Suppressor macrophage (primary cell): Measurements from ENCODE around the gene COL23A1.

Experiments used
- DNase-seq, 4 experiments: peaks; one replicate each; pipeline ENCODE4 v3.0.0-alpha.2; 2020 to 2022

The COL23A1 gene

DNA sequence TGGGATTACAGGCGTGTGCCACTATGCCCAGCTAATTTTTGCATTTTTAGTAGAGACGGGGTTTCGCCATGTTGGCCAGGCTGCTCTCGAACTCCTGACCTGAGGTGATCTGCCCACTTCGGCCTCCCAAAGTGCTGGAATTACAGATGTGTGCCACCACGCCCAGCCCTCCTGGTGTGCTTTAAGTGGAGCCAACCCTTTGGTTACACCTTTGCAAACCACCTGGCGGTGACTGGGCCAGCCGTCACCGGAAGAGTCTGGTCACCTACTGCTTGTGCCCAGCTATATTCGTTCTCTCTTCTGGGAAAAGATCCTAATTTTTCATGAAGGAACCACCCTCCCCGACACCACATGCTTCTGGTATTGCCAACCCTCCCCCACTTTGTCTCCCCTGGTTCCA is 35.9 kb downstream of the COL23A1 start:
- DNase-seq = no peak

DNA sequence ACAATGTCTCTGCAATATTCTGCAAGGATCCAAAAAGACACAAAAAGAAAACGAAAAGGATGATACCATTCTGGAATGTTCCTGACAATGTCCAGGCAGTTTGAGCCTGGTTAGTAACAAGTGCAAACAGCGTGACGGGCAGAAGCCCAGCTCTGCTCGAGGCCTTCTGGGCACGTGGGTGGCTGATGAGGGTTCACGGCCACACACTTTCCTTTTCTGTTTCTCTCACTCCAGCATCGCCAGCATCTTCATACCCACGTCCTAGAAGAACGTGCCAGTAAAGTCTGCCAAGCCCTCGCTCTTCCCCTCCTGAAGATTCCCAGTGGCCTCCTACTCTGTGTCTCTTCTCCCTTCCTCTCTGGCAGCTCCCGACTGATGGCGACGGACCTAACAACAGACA is 36.7 kb downstream of the COL23A1 start:
- no peak for DNase-seq

DNA sequence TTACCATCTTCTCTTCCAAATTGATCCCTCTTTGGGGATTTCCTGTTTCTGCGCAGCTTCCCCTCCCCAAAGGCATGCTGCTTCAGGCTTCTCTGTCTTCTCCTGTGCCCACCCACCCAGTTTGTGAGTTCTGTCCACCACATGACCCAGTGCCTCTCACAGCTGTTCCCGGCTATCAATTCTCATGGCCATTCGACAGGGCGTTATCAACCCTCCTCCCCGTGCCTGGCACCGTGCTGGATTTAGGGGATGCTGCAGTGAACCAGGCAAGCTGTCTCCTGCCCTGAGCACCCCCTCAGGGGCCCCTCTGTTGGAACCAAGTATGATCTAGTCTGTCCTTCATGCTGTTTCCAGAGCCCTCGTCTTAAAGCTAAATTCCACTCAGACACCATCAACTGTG is 38.7 kb downstream of the COL23A1 start:
- DNase-seq = no peak

DNA sequence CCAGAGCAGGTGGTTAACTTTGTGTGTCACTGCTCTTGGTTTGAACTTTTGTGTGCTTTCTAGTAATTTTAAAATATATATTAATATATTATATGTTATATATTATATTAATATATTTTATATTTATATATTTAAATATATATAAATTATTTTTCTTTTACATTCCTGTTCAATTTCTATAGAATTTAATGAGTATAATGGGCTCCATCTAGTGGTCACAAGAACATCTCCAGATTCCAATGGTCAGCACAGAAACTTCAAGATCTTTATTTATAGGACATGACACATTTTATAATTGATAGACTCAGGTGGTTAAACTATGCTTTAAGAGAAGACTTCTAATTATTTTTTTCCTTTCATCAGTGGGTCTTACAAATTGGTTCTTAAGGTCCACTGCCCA is 39.1 kb downstream of the COL23A1 start:
- DNase-seq = peak in 2 of 4 experiments; percentile 68 to 83

DNA sequence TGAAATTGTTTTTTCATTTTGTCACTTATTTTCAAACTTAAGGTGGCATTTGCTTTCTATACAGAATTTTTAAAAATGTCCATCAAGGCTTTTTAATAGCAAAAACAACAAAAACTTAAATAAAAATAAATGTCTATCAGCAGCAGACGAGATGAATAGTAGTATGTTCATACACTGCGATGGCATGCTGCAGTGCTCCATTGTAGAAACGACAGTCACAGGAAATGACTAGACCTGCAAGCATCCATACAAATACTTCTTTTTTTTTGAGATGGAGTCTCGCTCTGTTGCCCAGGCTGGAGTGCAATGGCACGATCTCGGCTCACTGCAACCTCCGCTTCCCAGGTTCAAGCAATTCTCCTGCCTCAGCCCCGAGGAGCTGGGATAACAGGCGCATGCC is 41.4 kb downstream of the COL23A1 start:
- no peak for DNase-seq

DNA sequence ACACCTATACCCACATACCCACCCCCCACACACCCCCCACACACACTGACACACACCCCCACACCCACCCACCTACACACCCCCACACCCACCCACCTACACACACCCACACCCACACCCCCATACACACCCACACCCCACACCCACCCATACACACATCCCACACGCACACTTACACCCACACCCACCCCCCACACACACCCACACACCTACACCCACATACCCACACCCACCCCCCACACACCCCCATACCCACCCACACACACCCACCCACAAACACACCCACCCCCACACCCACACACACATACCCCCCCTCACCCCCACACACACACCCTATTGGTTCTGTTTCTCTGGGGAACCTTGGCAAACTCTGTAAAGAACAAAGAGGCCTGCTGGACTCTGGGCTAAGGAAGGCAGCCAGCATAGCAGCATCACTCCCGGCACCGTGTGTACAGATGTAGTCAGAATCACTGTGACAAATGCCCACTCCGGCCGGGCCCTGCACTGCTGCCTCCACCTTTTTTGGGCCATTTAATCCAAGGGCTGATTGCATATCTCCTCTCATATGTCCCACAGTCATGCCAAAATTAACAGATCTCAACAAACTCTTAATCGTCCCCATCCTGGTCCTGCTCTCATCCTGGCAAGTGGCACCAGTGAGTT is 42.3 kb downstream of the COL23A1 start:
- peak in 1 of 4 experiments; percentile 35 for DNase-seq

DNA sequence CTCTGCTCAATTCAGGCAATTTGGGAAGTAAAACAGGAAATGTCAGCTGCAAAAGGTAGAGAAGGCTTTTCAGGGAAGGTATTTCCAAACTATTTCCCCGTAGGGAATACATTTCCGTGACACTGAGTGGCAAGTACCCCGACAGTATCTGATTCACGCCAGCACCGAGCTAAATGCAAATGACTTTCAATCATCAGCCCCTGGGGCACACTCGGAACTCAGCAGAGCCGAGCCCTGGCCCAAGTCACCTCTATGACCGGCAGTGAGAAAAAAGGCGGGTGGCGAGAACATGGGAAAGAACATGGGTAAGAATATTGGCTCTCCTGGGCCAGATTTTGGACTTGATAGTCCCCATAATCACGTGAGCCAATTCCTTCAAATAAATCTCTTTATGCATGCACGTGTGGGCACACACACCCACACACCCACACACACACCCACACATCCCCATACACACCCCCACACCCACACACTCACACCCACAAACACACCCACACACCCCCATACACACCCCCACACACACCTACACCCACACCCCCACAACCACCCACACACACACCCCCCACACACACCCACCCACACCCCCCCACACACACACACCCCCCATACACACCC is 43.0 kb downstream of the COL23A1 start:
- no peak for DNase-seq

DNA sequence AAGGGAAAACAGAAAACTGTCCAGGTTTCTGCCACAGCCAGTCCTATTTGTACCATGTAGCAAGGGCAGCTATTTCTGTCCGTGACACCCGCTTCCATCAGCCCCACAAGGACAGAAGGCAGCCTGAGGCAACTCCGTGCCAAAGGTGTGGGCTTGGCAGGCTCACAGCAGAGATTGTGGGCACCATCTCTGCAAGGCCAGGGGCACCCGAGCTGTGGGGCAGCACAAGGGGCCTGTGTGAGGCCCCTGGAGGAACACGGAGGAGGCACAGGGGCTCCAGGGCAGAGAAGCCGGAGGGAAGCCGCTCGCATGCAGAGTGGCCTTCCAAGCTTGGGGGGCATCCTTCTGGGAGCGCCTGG is 43.5 kb downstream of the COL23A1 start:
- no peak for DNase-seq

DNA sequence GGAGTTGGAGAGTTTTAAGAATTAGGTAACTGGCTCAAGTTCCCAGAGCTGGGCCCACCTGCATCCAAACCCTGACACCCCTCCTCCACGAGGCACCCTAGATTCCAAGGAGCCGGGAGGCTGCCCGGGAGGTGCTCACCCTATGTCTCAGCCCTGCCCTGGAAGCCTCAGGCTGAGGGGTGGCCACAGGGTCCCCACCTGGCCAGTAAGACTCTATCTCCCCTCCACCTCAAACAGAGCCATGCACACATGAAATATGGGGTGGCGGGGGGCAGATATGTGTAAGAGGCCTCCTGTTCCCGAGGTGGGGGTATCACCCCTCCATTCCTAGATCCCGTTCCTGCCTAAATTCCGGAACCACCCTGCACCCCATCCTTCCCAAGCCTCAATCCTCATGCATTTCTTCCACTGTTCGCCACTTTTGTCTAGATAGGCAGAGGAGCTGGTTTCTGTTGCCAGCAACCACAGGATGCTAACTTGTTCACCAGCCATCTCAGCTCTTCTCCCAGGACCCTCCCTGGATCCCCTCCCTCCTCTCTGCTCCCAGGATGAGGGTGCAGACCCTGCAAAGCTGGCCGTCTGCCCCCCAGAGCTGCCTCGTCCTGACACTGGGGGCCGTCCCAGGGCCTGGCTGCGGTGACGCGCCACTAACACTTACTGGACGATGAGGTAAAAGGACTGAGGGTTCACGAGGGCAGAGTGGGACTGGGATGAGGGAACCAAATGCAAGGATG is 44.1 kb downstream of the COL23A1 start:
- DNase-seq = no peak

DNA sequence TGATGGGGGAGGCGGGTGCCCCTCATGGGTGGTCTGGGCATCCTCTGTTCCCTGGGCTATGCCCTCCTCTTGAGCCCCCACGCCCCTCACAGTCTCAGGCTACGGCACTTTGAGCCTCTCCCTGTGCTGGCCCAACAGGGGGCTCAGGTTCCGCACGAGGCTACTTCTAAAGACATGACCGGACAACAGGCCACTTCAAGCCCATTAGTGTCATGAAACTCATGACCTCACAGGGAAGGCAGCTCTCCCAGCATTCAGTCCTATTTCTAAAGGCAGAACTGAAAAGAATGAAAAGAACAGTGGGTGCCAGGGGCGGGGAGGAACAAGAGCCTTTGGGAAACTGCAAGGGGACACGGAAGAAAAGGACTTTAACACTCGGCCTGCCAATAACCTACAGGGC is 45.0 kb downstream of the COL23A1 start:
- peak; percentile 24 to 59 (median 50) for DNase-seq

DNA sequence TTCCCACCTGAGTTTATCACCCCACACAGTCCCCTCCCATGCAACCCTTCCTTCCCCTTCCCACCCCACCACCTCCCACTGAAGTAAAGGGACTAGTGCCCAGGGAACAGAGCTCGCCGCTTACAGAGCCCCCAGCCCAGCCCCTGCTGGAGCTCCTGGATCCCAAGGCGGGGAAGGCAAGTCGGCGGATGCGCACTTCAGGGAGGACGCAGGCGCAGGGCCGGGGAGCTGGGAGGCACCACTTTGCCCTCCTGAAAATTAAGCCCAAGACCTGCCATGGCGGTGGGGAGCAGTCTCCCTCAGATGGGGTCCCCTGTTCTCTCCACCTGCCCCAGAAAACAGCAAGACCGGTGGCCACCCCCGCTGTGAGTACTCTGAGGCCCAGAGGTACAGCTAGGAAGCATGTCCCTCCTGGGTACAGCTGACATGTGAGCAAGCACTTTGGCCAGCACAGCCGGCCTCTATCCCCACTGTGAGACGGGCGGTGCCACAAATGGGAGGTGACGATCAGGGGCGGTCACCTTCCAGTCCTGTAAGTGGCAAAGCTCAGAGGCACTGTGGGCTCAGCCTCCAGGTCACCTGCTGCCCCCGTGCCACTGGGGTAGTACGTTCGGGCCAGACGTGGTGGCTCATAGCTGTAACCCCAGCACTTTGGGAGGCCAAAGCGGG is 45.9 kb downstream of the COL23A1 start:
- no peak for DNase-seq

DNA sequence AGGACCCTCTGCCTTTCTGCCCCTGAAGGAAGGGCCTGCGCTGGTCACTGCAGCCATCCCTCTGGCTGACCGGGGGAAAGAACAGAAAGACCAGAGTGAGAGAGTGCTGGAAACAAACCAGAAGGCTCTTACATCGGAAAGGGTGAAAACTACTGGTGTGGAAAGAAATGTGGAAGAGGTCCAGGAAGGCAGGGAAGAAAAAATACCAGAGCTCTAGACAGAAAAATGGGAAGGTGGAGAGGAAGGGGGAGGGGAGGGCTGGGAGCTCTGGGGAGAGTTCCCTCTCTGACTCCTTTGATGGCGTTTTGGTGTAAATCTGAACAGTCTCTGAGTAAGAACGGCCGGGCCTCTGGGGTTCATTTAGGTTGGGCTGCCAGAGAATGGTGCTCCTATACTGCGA is 47.7 kb downstream of the COL23A1 start:
- peak; percentile 30 to 55 (median 43) for DNase-seq

DNA sequence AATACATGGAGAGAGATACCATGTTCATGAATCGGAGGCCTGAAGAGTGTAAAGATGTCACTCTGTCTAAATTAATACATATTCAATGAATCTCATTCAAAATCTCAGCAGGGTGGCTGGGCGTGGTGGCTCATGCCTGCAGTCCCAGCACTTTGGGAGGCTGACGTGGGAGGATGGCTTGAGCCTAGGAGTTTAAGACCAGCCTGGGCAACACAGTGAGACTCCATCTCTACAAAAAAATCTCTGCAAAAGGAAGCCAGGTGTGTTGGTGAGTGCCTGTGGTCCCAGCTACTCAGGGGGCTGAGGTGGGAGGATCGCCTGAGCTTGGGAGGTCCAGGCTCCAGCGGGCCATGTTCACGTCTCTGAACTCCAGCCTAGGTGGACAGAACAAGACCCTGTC is 49.7 kb downstream of the COL23A1 start:
- DNase-seq = no peak

DNA sequence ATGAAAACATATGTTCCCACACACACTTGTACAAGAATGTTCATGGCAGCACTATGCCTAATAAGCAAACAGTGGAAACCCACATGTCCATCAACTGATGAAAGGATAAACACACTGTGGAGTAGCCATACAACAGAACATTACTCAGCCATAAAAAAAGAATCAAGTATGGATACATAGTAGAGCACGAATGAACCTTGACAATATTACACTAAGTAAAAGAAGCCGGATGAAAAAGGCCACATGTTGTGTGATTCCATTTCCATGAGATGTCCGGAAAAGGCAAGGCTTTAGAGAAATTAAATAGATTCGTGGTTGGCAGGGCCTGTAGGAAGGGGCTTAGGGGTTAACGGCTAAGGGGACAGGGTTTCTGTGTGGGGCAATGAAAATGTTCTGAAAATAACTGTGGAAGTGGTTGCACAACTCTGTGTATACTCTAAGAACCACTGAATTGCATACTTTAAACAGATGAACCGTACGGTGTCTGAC is 51.4 kb downstream of the COL23A1 start:
- peak in 2 of 4 experiments; percentile 32 to 45 for DNase-seq

DNA sequence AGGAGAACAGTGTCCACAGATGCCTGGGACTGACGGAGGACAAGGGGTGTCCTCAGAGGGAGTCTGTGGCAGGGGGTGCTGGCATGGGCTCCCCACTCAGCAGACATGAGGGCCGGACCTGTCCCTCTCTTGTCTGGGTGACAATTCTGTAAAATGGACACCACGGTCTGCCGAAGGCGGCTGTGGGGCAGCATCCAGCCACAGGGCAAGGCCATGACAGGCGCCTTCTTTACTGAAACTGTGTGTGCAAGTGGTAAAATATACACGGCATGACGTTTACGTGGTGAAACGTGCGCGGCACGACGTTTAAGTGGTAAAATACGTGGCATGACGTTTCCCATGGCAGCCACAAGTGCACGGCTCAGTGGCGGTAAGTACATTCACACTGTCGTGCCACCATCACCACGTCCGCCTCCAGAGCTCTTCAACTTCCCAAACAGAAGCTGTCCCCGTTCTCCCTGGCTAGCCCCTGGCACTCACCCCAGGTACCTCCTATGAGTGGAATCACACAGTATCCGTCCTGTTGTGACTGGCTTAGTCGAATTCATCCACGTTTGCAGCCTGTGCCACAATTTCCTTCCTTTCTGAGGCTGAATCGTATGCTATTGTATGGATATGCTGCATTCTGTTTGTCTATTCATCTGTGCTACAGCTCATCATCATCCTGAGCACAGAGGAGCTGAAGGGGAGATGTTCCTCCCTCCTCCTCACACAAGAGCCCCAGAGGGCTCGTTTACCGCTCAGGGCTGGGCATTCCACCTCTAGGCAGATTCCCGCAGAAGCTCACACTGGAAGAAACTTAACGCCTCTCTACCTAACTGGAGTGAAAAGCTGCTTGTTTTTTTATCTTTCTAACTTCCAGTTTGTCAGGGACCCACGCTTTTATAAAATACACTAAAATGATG is 52.5 kb downstream of the COL23A1 start:
- DNase-seq = no peak

DNA sequence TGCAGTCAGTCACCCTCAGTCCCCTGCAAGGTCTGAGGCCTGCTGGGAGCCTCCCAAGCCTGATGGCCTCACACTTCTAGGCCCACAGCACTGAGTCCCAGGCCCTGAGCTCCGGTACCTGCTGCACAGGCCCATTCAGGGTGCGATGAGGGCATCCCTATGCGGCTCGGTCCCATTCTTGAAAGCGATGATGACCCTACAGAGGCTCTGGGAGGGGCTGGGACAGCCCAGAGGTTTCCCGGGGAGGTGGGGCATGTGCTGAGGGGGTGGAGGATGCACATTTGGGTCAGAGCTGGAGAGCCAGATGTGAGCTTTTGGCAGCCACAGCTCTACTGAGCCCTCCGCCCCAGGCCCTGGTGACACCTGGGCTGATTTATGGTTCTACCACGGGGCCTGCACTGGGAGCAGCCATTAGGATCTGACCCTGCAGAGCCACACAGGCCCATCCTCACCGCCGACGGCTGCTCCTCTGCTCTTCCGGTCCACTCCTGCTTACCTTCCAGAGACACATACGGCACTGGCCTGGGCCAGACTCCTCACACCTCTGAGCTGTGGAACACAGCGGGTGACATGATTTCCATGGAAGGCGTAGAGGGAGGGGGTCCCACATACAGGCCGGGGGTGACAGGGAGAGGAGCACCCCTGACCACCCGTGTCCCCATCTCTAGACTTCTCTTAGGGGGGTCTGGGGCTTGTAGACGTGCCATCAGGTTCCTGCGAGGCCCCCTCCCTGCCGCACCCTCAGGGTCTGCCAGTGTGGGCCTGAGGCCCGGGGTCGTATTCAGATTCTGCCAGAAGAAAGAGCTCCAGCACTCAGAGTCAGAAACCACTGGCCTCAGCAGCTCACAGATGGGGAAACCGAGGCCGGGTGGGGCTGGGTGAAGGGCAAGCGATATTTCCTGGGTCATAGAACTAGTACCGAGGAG is 53.4 kb downstream of the COL23A1 start:
- DNase-seq = no peak

DNA sequence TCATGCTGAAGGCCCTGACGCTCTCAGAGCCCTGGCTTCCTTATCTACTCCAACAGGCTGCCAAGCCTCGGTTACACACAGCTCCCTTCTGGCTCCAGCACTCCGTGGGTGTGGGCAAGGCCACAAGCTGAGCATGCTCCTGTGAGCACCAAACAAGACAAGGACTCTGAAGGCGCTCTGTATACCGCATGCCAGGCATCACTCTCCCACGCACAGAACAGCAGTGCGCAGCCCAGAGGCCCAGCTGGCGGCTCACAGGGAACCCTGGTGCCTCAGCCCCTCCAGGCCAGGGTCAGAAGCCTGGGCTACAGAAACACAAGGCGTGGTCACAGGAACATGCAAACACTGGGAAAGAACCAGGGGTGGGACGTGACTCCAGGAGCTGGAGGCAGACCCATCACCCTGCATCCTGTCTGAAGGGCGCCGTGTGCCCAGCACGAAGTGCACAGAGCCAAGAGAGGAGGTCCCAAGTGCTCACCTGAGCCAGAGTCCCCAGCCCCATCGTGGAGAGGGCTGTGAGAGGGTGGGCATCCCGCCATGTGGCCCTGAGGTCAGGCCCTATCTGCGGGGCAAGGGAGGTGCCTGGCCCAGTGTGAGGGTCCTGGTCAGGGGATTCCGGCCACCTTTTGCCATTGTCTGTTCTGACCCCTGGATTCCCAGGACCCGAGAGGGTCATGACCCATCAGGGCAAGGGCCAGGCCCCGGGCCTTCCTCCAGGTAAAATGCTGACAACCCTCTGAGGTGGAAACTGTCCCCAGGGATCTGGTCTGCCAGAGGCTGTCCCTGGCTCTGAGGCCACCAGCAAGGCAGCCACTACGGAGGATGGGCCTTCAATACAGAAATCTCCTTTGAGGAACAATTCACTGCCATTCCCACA is 54.7 kb downstream of the COL23A1 start:
- peak; percentile 87 to 96 (median 92) for DNase-seq

DNA sequence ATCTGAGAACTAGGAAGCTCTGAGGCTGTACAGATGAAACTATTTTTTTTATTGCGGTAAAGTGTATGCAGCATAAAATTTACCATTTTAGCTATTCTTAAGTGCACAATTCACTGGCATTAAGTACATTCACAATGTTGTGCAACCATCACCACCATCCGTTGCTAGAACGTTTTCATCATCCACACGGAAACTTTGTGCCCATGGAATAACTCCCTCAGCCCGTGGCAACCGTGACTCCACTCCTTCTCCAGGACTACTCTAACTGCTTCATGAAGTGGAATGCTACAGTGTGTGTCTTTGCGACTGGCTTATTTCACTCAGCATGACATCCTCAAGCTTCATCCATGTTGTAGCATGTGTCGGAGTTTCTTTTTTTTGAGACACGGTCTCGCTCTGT is 57.1 kb downstream of the COL23A1 start:
- peak; percentile 37 to 54 (median 47) for DNase-seq

DNA sequence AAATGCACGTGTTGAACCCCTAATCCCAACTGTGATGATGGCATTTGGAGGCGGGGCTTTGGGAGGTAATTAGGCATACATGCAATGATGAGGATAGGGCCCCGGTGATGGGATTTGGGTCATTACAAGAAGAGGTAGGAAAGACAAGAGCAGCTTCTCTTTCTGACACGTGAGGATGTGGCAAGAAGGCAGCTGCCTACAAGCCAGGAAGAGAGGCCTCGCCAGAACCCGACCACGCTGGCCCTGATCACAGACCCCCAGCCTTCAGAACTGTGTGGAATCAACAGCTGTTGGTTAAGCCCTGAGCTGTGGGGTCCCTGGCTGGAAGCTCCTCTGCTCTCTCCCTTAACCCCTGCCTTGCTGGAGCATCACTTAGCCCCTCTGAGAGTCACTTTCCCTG is 57.5 kb downstream of the COL23A1 start:
- peak; percentile 36 to 61 (median 58) for DNase-seq

DNA sequence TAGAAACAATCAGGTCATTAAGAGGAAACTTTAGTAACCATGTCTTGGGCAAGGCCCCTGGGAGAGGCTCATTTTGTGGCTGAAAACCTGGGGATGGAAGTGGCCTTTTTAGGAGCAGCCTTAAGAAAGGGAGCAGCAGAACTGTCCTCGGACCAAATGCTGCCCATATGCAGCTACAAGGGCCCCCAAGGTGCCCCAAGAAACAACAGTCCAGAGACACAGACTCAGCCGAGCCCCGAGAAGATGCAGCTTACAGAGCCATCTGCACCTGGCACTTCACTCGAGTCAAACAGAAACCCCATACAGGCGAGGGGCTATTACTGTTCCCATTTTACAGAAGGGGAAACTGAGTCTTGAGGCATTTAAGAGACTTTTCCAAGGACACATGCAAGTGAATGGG is 58.0 kb downstream of the COL23A1 start:
- DNase-seq = no peak
